GM21717 (cell line): Measurements from ENCODE around the gene BTBD9.

Experiments used
- ATAC-seq: cut with Tn5 transposase; IDR thresholded peaks from one replicate; pipeline ENCODE4 v1.9.1; 2021; ENCODE audit warnings: mild to moderate bottlenecking, moderate library complexity; ENCODE audit not compliant: unreplicated experiment

BTBD9 gene

DNA sequence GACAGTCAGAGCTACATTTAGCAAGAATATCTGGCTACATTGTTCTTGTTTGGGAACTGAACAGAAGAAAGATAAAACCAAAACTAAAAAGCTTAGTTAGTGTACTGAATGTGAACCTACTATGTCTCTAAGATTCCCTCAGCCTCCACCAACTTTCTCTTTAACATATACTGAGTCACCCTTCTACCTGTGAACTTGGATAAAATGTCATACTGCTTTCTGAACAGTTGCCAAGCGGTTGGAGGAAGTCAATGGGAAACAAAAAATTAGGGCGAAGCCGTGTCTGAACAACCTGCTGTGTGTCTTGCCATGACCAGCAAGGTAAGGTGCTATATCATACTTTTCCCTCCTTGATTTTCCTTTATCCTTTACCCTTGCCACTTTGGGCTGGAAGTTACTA is 243.5 kb downstream of the BTBD9 start:
- no peak for ATAC-seq

DNA sequence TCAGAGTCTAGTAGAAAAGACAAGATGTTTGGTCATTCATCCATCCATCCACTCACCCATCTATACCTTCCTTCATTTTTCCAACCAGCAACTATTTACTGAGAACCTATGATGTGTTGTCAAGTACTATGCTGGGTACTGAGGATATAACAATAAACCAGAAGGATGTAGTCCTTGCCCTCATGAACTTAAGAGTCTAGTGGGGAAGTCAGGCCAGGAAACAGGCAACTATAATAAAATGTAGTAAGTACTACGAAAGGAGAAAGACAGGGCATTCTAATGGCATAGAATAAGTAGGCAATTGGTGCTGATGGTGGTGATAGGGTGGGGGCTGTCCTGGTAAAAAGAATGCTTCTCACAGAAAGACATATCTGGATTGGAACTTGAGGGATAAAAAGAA is 245.7 kb downstream of the BTBD9 start:
- ATAC-seq = no peak

- ATAC-seq = no peak
Measured at GRCh38 chr6:38391626-38392579, 247.8 kb downstream of the BTBD9 start.

DNA sequence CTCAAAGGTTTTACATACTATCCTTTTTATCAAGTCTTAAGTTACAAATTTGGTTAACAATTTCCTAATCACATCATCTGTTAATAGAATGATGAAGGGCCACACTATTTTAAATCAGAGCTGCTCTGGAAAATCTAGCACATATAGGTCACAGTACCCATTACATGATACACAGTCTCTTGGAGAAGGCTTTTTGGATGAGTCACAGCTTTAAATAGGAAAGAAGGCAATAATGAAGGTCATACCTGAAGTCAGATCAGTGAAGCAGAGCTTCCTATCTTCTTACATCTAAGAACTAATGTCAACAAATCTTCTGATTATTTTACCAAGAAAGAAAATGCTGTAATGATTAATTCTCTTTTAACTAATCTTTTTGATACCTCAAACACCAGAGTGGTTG is 248.5 kb downstream of the BTBD9 start:
- ATAC-seq = no peak

- ATAC-seq = no peak
Measured at GRCh38 chr6:38389875-38390274, 249.9 kb downstream of the BTBD9 start.

- no peak for ATAC-seq
Measured at GRCh38 chr6:38387971-38388370, 251.8 kb downstream of the BTBD9 start.

GRCh38 chr6:38387461-38387860 is 252.3 kb downstream of the BTBD9 start:
- ATAC-seq = no peak

GRCh38 chr6:38378801-38379200 is 260.9 kb downstream of the BTBD9 start:
- no peak for ATAC-seq

- no peak for ATAC-seq
Measured at GRCh38 chr6:38375937-38376336, 263.8 kb downstream of the BTBD9 start.

- no peak for ATAC-seq
Measured at GRCh38 chr6:38375341-38375740, 264.4 kb downstream of the BTBD9 start.

DNA sequence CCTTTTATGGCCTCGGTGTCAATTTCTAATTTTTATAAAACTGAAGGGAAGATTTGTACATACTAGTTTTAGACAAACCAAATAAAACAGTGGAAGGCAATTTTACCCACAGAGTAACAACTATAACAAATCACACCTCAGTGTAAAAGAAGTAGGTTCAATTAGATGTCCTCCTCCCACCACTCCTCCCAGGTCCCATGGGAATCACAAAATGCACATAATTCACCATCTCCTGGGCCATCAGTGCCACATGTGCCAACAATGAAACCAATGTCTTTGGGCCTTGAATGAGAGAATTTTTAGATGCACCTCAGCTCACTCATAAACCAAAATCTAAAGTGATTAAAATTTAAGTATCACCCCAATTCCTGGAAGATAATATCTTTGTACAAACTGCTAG is 267.8 kb downstream of the BTBD9 start:
- no peak for ATAC-seq

- ATAC-seq = no peak
Measured at GRCh38 chr6:38370653-38371601, 268.8 kb downstream of the BTBD9 start.

GRCh38 chr6:38367231-38367630 is 272.5 kb downstream of the BTBD9 start:
- ATAC-seq = no peak

- no peak for ATAC-seq
Measured at GRCh38 chr6:38366234-38366633, 273.5 kb downstream of the BTBD9 start.

- ATAC-seq = no peak
Measured at GRCh38 chr6:38364775-38365174, 275.0 kb downstream of the BTBD9 start.

DNA sequence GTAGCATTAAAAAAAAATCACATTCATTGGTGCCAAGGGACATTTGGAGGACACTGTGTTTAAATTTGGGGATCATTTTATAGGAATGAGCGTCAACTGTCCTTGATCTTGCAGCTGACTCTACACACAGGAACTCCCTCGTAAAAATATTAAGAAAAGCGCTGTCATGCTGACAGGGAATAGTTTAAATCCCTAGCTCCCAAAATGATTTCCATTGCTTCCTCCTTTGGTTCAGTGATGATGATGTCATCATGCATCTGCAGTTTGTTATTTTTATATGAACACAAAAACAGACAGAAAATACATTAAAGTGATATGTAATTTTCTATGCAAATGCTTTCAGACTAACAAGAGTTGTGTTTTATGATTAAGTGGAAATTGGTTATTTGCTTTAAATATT is 275.6 kb downstream of the BTBD9 start:
- ATAC-seq = no peak

DNA sequence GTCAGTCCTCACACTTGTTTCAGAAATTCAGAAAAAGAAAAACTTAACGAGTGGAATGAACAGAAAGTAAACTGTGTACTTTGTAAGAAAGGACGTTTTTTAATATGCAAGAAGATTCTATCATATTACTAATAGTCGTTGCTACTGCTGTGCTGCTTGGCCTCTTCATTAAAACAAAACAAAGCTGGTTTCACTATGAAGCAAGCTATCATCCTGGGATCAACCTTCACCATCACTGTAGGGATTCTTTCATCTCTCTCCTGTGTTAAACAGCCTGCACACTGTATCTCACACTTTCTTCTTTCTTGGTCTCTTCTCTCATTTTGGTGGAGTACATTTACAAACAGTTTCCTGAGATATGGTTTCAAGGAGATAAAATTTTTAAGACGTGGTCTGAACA is 284.2 kb downstream of the BTBD9 start:
- ATAC-seq = peak; percentile 36

DNA sequence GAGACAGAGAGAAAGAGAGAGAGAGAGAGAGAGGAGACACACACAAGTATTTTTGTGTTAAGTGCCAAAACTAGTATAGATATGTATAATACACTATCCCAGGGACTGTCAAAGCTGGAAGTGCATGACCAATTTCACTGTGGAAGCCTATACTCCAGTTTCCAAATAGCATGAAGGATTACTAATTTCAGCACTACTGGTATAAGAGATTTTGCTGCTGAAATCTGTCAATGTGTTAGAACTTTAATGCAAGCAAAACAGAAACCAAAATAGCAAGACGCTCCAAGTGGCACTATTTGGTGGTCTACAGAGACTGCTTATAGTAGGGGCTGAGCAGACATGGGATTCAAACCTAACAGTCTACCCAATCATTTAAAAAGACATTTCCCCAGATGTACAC is 284.8 kb downstream of the BTBD9 start:
- ATAC-seq = peak; percentile 47

DNA sequence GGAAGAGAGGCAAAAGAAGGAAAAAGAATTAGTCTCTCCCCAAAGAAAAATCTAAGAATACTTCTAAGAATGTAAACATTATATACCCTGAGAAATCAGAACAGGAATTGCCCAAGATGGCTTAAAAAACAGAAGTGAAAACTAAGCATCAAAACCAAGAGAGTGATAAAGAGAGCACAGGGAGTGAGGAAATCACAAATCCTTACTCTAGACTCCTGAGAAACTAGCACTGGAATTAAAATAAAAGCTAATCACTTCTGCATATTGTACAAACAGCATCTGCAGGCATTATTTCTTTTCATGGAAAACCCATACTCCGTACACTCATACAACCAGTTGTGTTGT is 285.7 kb downstream of the BTBD9 start:
- no peak for ATAC-seq

- ATAC-seq = no peak
Measured at GRCh38 chr6:38353310-38354036, 286.3 kb downstream of the BTBD9 start.

DNA sequence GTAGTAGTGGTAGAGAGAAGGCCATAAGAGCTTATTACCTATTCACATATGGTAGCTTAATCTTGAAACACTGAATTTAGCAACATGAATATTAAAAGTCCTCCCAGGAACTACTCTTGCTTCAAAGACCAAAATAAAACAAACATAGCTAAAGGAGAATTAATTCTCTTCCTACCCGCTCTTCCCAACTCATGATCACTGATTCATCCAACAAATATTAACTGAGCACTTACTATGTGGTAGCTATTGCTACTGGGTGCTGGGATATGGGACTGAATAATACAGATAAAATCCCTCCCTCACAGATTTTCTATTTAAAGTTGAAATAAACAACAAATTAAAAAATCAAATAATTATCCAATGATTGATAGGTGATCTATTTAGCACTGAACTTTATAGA is 287.1 kb downstream of the BTBD9 start:
- no peak for ATAC-seq
